ENCODE data around the gene PPARA. TPM values are rescaled to one million over a fixed set of nuclear protein-coding genes. Genes with fewer than 3 reads are reported as not detected.

PPARA gene
- total and polyA plus RNA-seq, 2 donors (not counting 1 experiment from before 2014, with no cell fraction given), result 4.1 to 29.8 TPM

DNA sequence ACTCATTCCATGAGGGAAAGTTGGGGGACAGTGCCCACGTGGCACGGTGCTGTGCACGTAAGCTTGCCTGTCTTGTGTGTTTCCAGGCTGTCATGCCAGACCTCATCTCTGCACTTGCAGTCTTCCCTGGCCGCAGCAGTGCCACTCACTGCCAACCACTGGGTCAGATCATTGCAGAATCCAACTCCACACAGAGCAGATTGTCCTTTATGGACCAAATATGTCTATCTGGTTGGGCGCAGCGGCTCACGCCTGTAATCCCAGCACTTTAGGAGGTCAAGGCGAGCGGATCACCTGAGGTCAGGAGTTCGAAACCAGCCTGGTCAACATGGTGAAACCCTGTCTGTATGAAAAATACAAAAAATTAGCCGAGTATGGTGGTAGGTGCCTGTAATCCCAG, 4.4 kb upstream of the PPARA start:
- Histone ChIP-seq H3K27ac (ENCODE audit: low read length in 2 of 2) (no peak overlapping the region), H3K36me3 (replicated peaks in 1 of 2; ENCODE audit: control extremely low read depth in 1 of 2, control insufficient read depth in 1 of 2, extremely low read depth in 1 of 2, insufficient read depth in 2 of 2, low read length in 1 of 2) (no peaks in the 10 kb centered on the region), H3K9me3 (ENCODE audit: control extremely low read depth in 1 of 3, control insufficient read depth in 2 of 3, insufficient read depth in 1 of 3, low read length in 2 of 3) (peaks cover 0 to 5% (median 0%) of the 10 kb centered on the region in 3 donors), H3K9ac (ENCODE audit: low read length) (no peak overlapping the region), H2AFZ (ENCODE audit: insufficient read depth, low read depth, low read length, poor library complexity, severe bottlenecking) (no peak overlapping the region), H3K79me2 (ENCODE audit: control insufficient read depth, insufficient read depth, low read length) (no peaks in the 10 kb centered on the region), H3K4me2 (replicated peaks; ENCODE audit: low read depth, low read length, poor library complexity, severe bottlenecking) (no peak overlapping the region), H3K4me1 (ENCODE audit: control insufficient read depth in 2 of 2, insufficient read depth in 2 of 2, low read length in 2 of 2) (peaks cover 0 to 17% of the 10 kb centered on the region in 2 donors), H3K27me3 (replicated peaks in 1 of 4; ENCODE audit: control extremely low read depth in 1 of 4, control insufficient read depth in 3 of 4, insufficient read depth in 4 of 4, low read length in 3 of 4) (no peaks in the 10 kb centered on the region), H3K4me3 (ENCODE audit: control extremely low read depth in 1 of 5, extremely low read depth in 1 of 5, insufficient read depth in 1 of 5, low read depth in 2 of 5, low read length in 4 of 5) (no peak overlapping the region), H4K20me1 (ENCODE audit: control insufficient read depth, insufficient read depth, low read length, poor library complexity, severe bottlenecking) (no peaks in the 10 kb centered on the region)
- no peak overlapping the region for H3K4me3 Mint-ChIP-seq
- no peaks in the 10 kb centered on the region for H3K27me3 Mint-ChIP-seq
- no peaks in the 10 kb centered on the region for H3K9me3 Mint-ChIP-seq (ENCODE audit: insufficient read depth)
- peaks cover 16% of the 10 kb centered on the region for H3K4me1 Mint-ChIP-seq
- ChIA-PET POLR2A (interaction anchor here (1.2 kb wide), 1 partner anchor 151 kb away, joined by 5 read pairs; the partner anchor contains the start of gene GTSE1), CTCF (no interaction called here)
- H3K27ac Mint-ChIP-seq, result no peak overlapping the region
- ATAC-seq (ENCODE audit: low read depth), result no peak
- WGBS (ENCODE audit: insufficient coverage), result 92% methylated on average over 10 of the region's 11 CpGs
- no peak for DNase-seq
- TF ChIP-seq, protein P1, sequence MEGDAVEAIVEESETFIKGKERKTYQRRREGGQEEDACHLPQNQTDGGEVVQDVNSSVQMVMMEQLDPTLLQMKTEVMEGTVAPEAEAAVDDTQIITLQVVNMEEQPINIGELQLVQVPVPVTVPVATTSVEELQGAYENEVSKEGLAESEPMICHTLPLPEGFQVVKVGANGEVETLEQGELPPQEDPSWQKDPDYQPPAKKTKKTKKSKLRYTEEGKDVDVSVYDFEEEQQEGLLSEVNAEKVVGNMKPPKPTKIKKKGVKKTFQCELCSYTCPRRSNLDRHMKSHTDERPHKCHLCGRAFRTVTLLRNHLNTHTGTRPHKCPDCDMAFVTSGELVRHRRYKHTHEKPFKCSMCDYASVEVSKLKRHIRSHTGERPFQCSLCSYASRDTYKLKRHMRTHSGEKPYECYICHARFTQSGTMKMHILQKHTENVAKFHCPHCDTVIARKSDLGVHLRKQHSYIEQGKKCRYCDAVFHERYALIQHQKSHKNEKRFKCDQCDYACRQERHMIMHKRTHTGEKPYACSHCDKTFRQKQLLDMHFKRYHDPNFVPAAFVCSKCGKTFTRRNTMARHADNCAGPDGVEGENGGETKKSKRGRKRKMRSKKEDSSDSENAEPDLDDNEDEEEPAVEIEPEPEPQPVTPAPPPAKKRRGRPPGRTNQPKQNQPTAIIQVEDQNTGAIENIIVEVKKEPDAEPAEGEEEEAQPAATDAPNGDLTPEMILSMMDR (IDR thresholded peaks at IDR 0.05), result no peak
- TF ChIP-seq EZH2 (IDR thresholded peaks at IDR 0.05; ENCODE audit: borderline replicate concordance, insufficient read depth, low read depth, low read length, poor library complexity, severe bottlenecking), result no peak
- intact Hi-C loops (cut with micrococcal nuclease), result no loop called here

DNA sequence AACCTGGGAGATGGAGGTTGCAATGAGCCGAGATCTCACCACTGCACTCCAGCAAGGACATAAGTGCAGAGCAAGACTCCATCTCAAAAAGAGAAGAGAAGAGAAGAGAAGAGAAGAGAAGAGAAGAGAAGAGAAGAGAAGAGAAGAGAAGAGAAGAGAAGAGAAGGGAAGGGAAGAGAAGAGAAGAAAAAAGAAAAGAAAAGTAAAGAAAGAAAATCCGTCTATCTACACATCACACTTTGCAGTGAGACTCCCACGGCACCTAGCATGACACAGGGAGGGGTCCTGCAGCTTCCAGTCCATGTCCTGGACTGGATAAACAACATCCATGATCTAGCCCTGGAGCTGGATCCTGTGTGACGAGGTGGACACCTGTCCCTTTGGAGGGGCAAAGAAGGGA, 4.0 kb upstream of the PPARA start:
- H3K36me3 ChIP-seq (replicated peaks in 1 of 2; ENCODE audit: control extremely low read depth in 1 of 2, control insufficient read depth in 1 of 2, extremely low read depth in 1 of 2, insufficient read depth in 2 of 2, low read length in 1 of 2), result no peaks in the 10 kb centered on the region
- CTCF ChIA-PET, result no interaction called here
- H3K9ac ChIP-seq (ENCODE audit: low read length), result no peak overlapping the region
- Mint-ChIP-seq H3K4me3 (no peak overlapping the region), H3K27me3 (no peaks in the 10 kb centered on the region), H3K9me3 (ENCODE audit: insufficient read depth) (no peaks in the 10 kb centered on the region), H3K4me1 (peaks cover 15% of the 10 kb centered on the region), H3K27ac (no peak overlapping the region)
- intact Hi-C loops (cut with micrococcal nuclease), result no loop called here
- no peak overlapping the region for H3K4me2 ChIP-seq (replicated peaks; ENCODE audit: low read depth, low read length, poor library complexity, severe bottlenecking)
- WGBS (ENCODE audit: insufficient coverage), result 89% methylated on average over 1 of the region's 4 CpGs
- no peaks in the 10 kb centered on the region for H3K27me3 ChIP-seq (replicated peaks in 1 of 4; ENCODE audit: control extremely low read depth in 1 of 4, control insufficient read depth in 3 of 4, insufficient read depth in 4 of 4, low read length in 3 of 4)
- H2AFZ ChIP-seq (ENCODE audit: insufficient read depth, low read depth, low read length, poor library complexity, severe bottlenecking), result no peak overlapping the region
- no peak for TF ChIP-seq EZH2 (IDR thresholded peaks at IDR 0.05; ENCODE audit: borderline replicate concordance, insufficient read depth, low read depth, low read length, poor library complexity, severe bottlenecking)
- TF ChIP-seq, protein P1 (IDR thresholded peaks at IDR 0.05), result no peak
- no peak overlapping the region for H3K4me3 ChIP-seq (ENCODE audit: control extremely low read depth in 1 of 5, extremely low read depth in 1 of 5, insufficient read depth in 1 of 5, low read depth in 2 of 5, low read length in 4 of 5)
- POLR2A ChIA-PET, result interaction anchor here (0.6 to 1.2 kb wide), 2 partner anchors 150 to 904 kb away, joined by 5 to 14 read pairs; partner anchors contain the start of gene GTSE1
- no peak for ATAC-seq (ENCODE audit: low read depth)
- H3K79me2 ChIP-seq (ENCODE audit: control insufficient read depth, insufficient read depth, low read length), result no peaks in the 10 kb centered on the region
- H3K4me1 ChIP-seq (ENCODE audit: control insufficient read depth in 2 of 2, insufficient read depth in 2 of 2, low read length in 2 of 2), result peaks cover 2 to 15% of the 10 kb centered on the region in 2 donors
- no peaks in the 10 kb centered on the region for H4K20me1 ChIP-seq (ENCODE audit: control insufficient read depth, insufficient read depth, low read length, poor library complexity, severe bottlenecking)
- H3K9me3 ChIP-seq (ENCODE audit: control extremely low read depth in 1 of 3, control insufficient read depth in 2 of 3, insufficient read depth in 1 of 3, low read length in 2 of 3), result peaks cover 0 to under 1% (median 0%) of the 10 kb centered on the region in 3 donors
- no peak for DNase-seq
- H3K27ac ChIP-seq (ENCODE audit: low read length in 2 of 2), result no peak overlapping the region

Measured in B cell (primary cell).